Mesothelial cell of epicardium (in vitro differentiated cells): ENCODE results near the gene VWA8. TPM values are rescaled to one million over a fixed set of nuclear protein-coding genes. Genes with fewer than 3 reads are reported as not detected.

Experiments used
- DNase-seq, 2 experiments: peaks; one replicate each; pipeline ENCODE4 v3.0.0; 2021; ENCODE audit warnings: low spot score in 2 of 2; ENCODE audit not compliant: unreplicated experiment in 2 of 2
- H3K27ac Mint-ChIP-seq: 2 replicates; pipeline ENCODE4 v1.8.0; 2021; ENCODE audit warnings: mixed read lengths
- H3K27me3 Mint-ChIP-seq: 2 replicates; pipeline ENCODE4 v1.8.0; 2021; ENCODE audit warnings: low read depth, mixed read lengths
- H3K36me3 Mint-ChIP-seq: 2 replicates; pipeline ENCODE4 v1.8.0; 2021; ENCODE audit warnings: mixed read lengths
- H3K4me1 Mint-ChIP-seq: 2 replicates; pipeline ENCODE4 v1.8.0; 2021; ENCODE audit warnings: mixed read lengths
- H3K4me3 Mint-ChIP-seq: 2 replicates; pipeline ENCODE4 v1.8.0; 2021; ENCODE audit warnings: mild to moderate bottlenecking, moderate library complexity, mixed read lengths
- H3K9me3 Mint-ChIP-seq: 2 replicates; pipeline ENCODE4 v1.8.0; 2021; ENCODE audit warnings: mixed read lengths
- total RNA-seq: library from RNA; stranded (reverse); gene quantifications from 3 replicates; pipeline ENCODE4 v1.2.1, GENCODE V29; 2021
- TF ChIP-seq, protein P1 (sequence below): fragments of 200-600 bp; sonication (generic); IDR thresholded peaks from one replicate; pipeline ENCODE4 v1.5.0; 2021; ENCODE audit warnings: antibody characterized with exemption; ENCODE audit not compliant: unreplicated experiment

The VWA8 gene
- total RNA-seq, 1 donor from 2014 or later: 20.0 TPM

DNA sequence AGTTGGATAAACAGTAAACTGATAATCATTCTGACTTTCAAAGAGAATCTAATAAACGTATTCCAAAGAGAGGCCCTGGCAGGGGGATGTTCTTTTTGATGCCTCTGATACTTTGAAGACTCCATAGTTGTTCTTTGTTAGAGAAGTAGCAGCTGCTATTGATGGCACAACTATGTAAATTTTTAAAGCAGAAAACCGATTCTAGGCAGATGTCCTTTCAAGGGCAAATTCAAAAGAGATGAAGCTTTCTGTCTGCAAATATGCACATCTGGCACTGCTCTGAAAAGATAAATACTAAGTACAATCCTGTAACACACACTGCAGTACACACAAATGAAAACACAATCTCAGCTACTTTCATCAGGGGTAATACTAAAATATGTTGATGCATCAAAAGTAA, 250.1 kb downstream of the VWA8 start:
- Mint-ChIP-seq H3K4me3 (no peak overlapping the region), H3K27me3 (no peaks in the 10 kb centered on the region), H3K4me1 (peaks cover 22% of the 10 kb centered on the region), H3K27ac (no peak overlapping the region), H3K9me3 (no peaks in the 10 kb centered on the region), H3K36me3 (no peaks in the 10 kb centered on the region)
- DNase-seq: no peak
- TF ChIP-seq, protein P1, sequence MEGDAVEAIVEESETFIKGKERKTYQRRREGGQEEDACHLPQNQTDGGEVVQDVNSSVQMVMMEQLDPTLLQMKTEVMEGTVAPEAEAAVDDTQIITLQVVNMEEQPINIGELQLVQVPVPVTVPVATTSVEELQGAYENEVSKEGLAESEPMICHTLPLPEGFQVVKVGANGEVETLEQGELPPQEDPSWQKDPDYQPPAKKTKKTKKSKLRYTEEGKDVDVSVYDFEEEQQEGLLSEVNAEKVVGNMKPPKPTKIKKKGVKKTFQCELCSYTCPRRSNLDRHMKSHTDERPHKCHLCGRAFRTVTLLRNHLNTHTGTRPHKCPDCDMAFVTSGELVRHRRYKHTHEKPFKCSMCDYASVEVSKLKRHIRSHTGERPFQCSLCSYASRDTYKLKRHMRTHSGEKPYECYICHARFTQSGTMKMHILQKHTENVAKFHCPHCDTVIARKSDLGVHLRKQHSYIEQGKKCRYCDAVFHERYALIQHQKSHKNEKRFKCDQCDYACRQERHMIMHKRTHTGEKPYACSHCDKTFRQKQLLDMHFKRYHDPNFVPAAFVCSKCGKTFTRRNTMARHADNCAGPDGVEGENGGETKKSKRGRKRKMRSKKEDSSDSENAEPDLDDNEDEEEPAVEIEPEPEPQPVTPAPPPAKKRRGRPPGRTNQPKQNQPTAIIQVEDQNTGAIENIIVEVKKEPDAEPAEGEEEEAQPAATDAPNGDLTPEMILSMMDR: no peak

DNA sequence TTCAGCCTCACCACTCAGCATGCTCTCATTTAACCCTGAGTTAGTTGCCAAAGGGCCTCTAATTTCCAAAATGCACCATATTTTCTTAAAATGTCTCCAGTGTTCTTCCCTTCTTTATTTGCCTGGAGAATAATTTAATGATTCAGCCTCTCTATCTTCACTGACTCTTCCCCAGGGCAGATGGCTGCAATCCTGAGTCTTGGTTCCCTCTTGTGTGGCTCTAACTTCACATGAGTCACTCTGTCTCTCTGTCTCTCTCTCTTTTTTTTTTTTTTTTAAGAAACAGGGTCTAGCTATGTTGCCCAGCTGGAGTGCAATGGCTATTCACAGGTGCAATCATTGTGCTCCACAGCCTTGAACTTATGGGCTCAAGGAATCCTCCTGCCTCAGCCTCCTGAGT, 251.4 kb downstream of the VWA8 start:
- TF ChIP-seq, protein P1: no peak
- Mint-ChIP-seq H3K4me3 (no peak overlapping the region), H3K9me3 (no peaks in the 10 kb centered on the region), H3K27me3 (no peaks in the 10 kb centered on the region), H3K4me1 (peaks cover 26% of the 10 kb centered on the region), H3K27ac (peak overlapping the region; percentile 83), H3K36me3 (no peaks in the 10 kb centered on the region)
- no peak for DNase-seq

DNA sequence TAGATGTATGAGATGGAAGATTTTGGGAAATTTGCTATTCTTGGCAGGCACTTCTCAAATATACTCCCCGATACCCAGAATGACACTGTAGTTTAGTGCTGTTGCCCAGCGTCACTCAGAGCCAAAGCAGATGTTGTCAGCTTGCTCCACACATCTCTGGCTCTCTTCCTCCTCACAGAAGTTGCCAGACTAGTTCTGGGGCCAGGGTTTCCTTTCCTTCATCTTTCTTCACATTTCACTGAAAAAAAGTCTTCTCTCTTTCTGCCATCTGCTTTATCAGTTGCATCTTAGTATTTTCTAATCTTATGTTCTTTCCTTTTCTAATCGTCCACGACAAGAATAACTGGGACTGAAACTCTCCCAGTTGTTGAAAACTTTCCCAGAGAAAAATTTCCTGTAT, 252.2 kb downstream of the VWA8 start:
- TF ChIP-seq, protein P1: no peak
- H3K27ac Mint-ChIP-seq: peak overlapping the region; percentile 83

DNA sequence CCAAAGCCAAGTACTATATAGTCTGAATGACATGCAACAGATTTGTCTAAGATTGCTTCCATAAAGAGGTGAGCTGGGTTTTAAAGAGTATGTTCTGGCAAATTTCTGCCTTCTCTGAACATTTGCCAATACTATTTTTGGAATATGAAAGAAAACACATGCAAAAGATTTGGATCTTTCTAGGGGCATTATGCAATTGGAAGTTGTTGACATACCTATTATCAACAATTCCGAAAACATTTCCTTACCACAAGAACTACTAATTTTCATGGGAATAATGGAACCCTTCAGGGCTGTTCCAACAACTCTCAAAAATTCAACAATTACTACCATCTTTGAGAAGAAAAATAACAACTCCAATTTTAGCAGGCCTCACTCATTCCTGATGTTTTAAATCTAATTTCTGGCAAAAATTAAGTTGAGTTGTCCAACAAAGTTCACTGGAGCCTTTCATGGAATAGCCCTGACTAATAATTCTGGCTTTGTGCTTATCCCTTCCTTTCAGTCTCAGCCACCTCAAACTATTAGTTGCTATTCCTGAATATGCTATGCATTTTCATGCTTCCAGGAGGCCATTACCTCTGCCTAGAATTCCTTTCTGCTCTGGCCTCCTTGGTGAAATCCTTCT, 253.6 kb downstream of the VWA8 start:
- no peaks in the 10 kb centered on the region for H3K36me3 Mint-ChIP-seq
- no peak overlapping the region for H3K27ac Mint-ChIP-seq
- H3K4me3 Mint-ChIP-seq: no peak overlapping the region
- H3K27me3 Mint-ChIP-seq: no peaks in the 10 kb centered on the region
- no peaks in the 10 kb centered on the region for H3K9me3 Mint-ChIP-seq
- TF ChIP-seq, protein P1: no peak
- no peak for DNase-seq
- peaks cover 31% of the 10 kb centered on the region for H3K4me1 Mint-ChIP-seq

More for the DNA sequence above, 252.2 kb downstream of the VWA8 start:
- Mint-ChIP-seq H3K27me3 (no peaks in the 10 kb centered on the region), H3K9me3 (no peaks in the 10 kb centered on the region), H3K4me1 (peaks cover 26% of the 10 kb centered on the region), H3K4me3 (no peak overlapping the region), H3K36me3 (no peaks in the 10 kb centered on the region)
- DNase-seq: no peak

DNA sequence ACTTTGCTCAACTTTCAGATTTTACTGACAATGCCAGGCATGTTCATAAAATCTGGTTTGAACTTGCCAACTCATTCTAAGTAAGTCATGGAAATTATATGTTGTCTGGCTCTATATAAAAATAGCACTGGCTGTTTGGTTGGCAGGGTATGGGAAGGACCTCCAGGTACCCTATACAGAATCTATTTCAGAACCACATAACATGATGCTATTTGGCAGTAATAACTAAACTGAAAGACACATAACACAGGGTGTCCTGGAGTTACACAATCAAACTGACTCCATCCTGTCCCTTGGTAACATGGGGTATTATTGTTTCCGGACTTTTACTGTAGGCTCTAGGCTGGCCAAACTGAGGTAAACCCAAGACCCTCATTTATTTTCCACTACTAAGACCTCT, 254.8 kb downstream of the VWA8 start:
- H3K4me3 Mint-ChIP-seq: no peak overlapping the region
- H3K9me3 Mint-ChIP-seq: no peaks in the 10 kb centered on the region
- TF ChIP-seq, protein P1: no peak
- H3K36me3 Mint-ChIP-seq: no peaks in the 10 kb centered on the region
- H3K4me1 Mint-ChIP-seq: peaks cover 39% of the 10 kb centered on the region
- H3K27ac Mint-ChIP-seq: no peak overlapping the region
- DNase-seq: no peak
- H3K27me3 Mint-ChIP-seq: no peaks in the 10 kb centered on the region

DNA sequence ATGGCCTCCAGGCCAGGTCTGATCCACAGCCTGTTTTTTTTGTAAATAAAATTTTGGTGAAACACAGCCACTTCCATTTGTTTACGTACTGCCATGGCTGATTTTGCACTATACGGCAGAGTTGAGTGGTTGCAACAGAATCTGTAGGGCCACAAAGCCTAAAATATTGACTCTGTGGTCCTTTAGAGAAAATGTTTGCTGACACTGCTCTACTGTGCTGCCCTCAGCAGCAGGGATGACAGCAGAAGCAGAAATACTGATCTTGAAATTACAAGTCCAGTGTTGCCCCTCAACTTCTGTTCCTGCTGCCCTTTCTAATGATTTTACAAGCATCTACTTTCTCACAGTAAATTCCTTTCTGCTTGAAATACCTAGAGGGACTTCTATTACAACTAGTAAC, 258.4 kb downstream of the VWA8 start:
- no peaks in the 10 kb centered on the region for H3K27me3 Mint-ChIP-seq
- H3K4me1 Mint-ChIP-seq: peaks cover 29% of the 10 kb centered on the region
- TF ChIP-seq, protein P1: no peak
- no peak overlapping the region for H3K27ac Mint-ChIP-seq
- no peak overlapping the region for H3K4me3 Mint-ChIP-seq
- no peaks in the 10 kb centered on the region for H3K9me3 Mint-ChIP-seq
- DNase-seq: no peak
- H3K36me3 Mint-ChIP-seq: peaks cover 9% of the 10 kb centered on the region
